Stomach smooth muscle (tissue), 2 donors: ENCODE data around the gene CLOCK.

Experiments used
- H3K27ac ChIP-seq: one replicate; pipeline ENCODE4 v1.7.0; 2013; ENCODE audit warnings: mild to moderate bottlenecking, low read length, inconsistent platforms
- H3K27me3 ChIP-seq, 2 donors: one replicate each; pipeline ENCODE4 v1.7.0; 2013; ENCODE audit warnings: low read length in 2 of 2; ENCODE audit not compliant: insufficient read depth in 2 of 2, control insufficient read depth in 1 of 2
- H3K36me3 ChIP-seq, 2 donors: one replicate each; pipeline ENCODE4 v1.7.0; 2013; ENCODE audit warnings: low read length in 2 of 2; ENCODE audit not compliant: control insufficient read depth in 2 of 2, insufficient read depth in 2 of 2
- H3K4me1 ChIP-seq: one replicate; pipeline ENCODE4 v1.7.0; 2013; ENCODE audit warnings: low read length; ENCODE audit not compliant: control insufficient read depth, insufficient read depth
- H3K4me3 ChIP-seq, 2 donors: one replicate each; pipeline ENCODE4 v1.7.0; 2013; ENCODE audit warnings: low read length in 2 of 2
- H3K9ac ChIP-seq, 2 donors: one replicate each; pipeline ENCODE4 v1.7.0; 2013; ENCODE audit warnings: low read length in 2 of 2, mild to moderate bottlenecking in 1 of 2
- H3K9me3 ChIP-seq, 2 donors: one replicate each; pipeline ENCODE4 v1.7.0; 2013; ENCODE audit warnings: low read length in 2 of 2; ENCODE audit not compliant: control insufficient read depth in 2 of 2
- donor health status: healthy.
- donor health status: Pancreatic carcinoma.

Gene CLOCK

DNA sequence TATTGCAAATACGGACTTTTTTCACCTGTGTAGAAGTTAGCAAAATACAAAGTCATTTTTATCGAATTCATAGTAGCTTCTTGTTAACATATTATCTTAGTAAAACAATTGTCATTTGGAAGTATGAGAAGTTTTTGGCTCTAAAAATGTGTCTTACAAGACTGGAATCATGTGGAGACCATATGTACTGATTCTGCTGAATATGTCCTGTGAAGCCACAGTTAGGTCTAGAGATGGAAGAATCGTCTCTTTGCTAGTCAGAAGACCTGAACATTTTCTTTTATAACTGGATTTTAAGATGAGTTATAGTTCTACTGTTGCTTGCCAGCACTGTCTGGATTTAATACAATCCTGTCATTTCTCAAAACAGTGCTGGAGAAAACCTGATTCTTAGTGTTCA, 121.9 kb downstream of the CLOCK start:
- no peaks in the 10 kb centered on the region for H3K4me1 ChIP-seq
- H3K36me3 ChIP-seq: peaks cover 34 to 48% of the 10 kb centered on the region in 2 donors
- H3K9me3 ChIP-seq: no peaks in the 10 kb centered on the region
- H3K27ac ChIP-seq: no peak overlapping the region
- H3K27me3 ChIP-seq: no peaks in the 10 kb centered on the region
- H3K4me3 ChIP-seq: no peak overlapping the region
- no peak overlapping the region for H3K9ac ChIP-seq

DNA sequence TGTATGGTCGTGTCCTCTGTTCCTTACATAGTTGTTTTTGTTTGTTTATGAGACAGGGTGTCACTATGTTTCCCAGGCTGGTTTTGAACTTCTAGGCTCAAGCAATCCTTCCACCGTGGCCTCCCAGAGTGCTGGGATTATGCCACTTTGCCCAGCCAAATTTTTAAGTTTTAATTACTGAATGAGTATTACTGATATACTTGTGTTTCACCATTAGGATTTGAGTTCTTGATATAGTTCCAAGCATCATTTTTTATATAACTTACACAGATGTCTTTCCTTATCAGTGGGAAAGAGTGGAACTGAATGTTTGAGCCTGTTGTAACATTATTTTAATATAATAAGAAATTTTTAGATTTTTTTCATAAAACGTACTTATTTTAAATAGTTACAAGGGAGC, 130.5 kb downstream of the CLOCK start:
- Histone ChIP-seq H3K4me3 (no peak overlapping the region), H3K9ac (no peak overlapping the region), H3K9me3 (no peaks in the 10 kb centered on the region), H3K27me3 (no peaks in the 10 kb centered on the region), H3K36me3 (peaks cover 17 to 25% of the 10 kb centered on the region in 2 donors), H3K27ac (no peak overlapping the region), H3K4me1 (no peaks in the 10 kb centered on the region)

DNA sequence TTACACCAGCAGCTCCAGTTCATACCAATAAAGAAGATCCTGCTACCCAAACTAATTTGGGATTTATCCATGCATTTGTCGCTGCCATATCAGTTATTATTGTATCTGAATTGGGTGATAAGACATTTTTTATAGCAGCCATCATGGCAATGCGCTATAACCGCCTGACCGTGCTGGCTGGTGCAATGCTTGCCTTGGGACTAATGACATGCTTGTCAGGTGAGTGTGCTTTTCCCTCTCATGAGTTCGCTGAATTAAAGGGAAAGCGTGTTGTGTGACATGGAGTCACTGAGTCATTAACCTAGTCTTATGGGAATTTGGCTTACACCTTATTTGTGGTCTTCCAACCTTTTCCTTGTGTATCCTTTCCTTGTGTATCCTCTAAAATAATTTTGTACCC, 135.1 kb downstream of the CLOCK start:
- peaks cover 8 to 13% of the 10 kb centered on the region in 2 donors for H3K36me3 ChIP-seq
- H3K27me3 ChIP-seq: no peaks in the 10 kb centered on the region
- no peak overlapping the region for H3K4me3 ChIP-seq
- H3K4me1 ChIP-seq: no peaks in the 10 kb centered on the region
- H3K9ac ChIP-seq: no peak overlapping the region
- no peak overlapping the region for H3K27ac ChIP-seq
- no peaks in the 10 kb centered on the region for H3K9me3 ChIP-seq

DNA sequence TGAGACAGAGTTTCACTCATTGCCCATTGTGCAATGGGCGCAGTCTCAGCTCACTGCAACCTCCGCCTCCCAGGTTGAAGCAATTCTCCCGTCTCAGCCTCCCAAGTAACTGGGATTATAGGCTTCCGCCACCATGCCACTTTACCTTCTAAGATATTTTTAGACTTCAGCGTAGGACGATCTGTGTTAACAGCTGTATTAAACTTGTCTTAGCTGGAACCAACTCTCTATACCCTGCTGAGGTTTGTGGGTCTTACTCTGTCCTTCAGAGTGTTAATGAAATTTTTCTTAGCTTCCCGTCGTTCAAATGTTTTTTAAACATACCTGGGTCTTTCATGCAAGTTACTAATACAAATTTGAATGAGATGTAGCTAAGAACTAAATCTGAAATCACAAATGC, 136.3 kb downstream of the CLOCK start:
- Histone ChIP-seq H3K27me3 (no peaks in the 10 kb centered on the region), H3K36me3 (peaks cover 8 to 14% of the 10 kb centered on the region in 2 donors), H3K4me3 (no peak overlapping the region), H3K9ac (no peak overlapping the region), H3K9me3 (no peaks in the 10 kb centered on the region), H3K4me1 (no peaks in the 10 kb centered on the region), H3K27ac (no peak overlapping the region)

DNA sequence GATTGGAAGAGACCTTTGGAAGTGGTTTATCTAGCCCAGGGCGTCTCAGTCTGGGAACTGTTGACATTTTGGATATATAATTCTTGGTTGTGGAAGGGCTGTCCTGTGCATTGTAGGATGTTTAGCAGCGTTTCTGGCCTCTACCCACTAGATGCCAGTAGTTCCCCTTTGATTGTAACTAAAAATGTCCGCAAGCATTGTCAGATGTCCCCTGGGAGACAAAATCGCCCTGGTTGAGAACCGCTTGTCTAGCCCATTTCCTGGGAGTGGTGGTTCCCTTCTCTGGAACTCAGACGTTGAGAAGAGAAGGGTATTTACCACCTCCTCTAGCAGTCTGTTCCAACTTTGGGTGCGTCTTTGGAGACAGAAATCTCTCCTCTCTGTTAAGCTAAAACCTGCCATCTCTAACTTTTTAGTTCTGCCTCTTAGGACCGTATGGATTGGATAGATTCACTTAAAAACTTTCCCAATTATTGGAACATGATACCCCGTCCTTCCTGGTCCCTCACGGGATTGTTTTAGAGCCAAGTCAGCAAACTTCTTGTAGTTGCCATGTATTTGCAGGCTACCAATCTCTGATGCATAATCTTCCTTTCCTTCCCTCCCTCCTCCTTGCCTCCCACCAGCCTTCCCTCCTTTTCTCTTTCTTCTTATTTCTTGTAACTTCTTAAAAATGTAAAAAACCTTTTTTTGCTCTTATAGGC, 137.1 kb downstream of the CLOCK start:
- Histone ChIP-seq H3K9ac (peak overlapping the region in 1 of 2 donors; percentile 13), H3K4me1 (no peaks in the 10 kb centered on the region), H3K9me3 (no peaks in the 10 kb centered on the region), H3K4me3 (peak overlapping the region in 1 of 2 donors; percentile 11), H3K36me3 (peaks cover 8 to 12% of the 10 kb centered on the region in 2 donors), H3K27me3 (no peaks in the 10 kb centered on the region), H3K27ac (no peak overlapping the region)

DNA sequence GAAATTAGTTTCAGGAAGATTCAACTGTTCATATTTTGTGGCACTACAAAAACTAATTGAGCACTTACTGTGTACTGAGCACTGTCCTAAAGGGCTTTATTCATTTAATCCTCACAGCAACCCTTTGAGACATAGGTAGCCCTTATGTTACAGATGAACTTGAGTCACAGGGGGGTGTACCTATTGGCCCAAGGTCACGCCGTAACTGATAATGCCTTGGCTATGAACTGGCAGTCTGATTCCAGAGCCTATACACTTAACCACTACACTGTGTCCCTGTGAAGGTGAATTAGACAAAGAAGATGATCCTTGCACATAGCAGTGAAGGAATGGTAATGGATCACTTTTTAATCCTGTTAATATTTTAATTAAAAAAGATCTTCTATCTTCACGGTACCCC, 138.9 kb downstream of the CLOCK start:
- H3K36me3 ChIP-seq: peaks cover 10 to 17% of the 10 kb centered on the region in 2 donors

DNA sequence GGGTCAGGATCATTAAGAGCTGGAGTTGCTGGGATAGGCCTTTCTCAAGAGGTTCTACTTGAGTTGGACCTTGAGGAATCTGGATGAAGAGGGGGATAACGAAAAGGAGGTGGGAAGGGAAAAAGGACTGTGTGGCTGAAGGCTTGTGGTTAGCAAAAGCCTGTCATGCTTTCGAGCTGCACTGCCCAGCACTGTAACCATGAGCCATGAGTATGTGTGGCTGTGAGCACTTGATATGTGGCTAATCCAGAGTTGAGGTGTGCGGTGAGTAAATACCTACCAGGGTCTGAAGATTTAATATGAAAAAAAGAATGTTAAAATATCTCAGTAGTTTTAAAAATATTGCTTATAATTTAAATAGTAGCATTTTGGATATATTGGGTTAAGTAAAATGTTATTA, 139.6 kb downstream of the CLOCK start:
- Histone ChIP-seq H3K36me3 (peaks cover 10 to 17% of the 10 kb centered on the region in 2 donors), H3K27me3 (no peaks in the 10 kb centered on the region), H3K9me3 (no peaks in the 10 kb centered on the region), H3K9ac (no peak overlapping the region), H3K4me3 (no peak overlapping the region), H3K4me1 (no peaks in the 10 kb centered on the region), H3K27ac (no peak overlapping the region)

More for the DNA sequence above, 138.9 kb downstream of the CLOCK start:
- Histone ChIP-seq H3K27me3 (no peaks in the 10 kb centered on the region), H3K9ac (no peak overlapping the region), H3K27ac (no peak overlapping the region), H3K9me3 (no peaks in the 10 kb centered on the region), H3K4me3 (no peak overlapping the region), H3K4me1 (no peaks in the 10 kb centered on the region)

DNA sequence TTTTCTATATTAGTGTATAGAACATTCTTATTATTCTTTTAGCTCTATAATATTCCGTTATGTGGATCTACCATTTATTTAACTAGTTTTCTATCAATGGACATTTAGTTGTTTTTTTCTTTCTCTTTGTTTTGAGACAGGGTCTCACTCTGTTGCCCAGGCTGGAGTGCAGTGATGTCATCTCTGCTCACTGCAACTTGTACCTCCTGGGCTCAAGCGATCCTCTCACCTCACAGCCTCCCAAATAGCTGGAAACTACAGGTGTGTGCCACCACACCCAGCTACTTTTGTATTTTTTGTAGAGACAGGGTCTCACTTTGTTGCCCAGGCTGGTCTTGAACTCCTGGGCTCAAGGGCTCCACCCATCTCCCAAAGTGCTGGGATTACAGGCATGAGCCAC, 140.2 kb downstream of the CLOCK start:
- no peak overlapping the region for H3K9ac ChIP-seq
- no peaks in the 10 kb centered on the region for H3K4me1 ChIP-seq
- no peak overlapping the region for H3K27ac ChIP-seq
- no peaks in the 10 kb centered on the region for H3K9me3 ChIP-seq
- H3K36me3 ChIP-seq: peaks cover 9 to 13% of the 10 kb centered on the region in 2 donors
- H3K4me3 ChIP-seq: no peak overlapping the region
- no peaks in the 10 kb centered on the region for H3K27me3 ChIP-seq

DNA sequence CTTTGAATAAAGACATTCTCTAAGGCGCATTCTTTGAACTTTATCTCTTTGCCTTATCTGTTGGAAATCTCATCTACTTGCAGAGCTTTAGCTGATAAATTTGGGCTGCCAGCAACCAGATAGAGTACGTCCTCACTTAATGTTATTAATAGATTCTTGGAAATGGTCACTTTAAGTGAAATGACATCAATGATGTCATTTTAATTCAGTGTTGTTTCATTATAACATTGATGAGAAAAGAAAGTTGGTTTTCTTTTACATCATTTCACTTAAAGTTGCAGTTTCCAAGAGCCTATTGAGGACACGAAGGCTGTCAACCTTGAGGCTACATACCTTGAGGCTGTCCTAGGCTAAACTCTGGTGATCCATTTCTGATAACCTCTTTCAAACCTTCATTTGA, 141.6 kb downstream of the CLOCK start:
- peaks cover 8 to 12% of the 10 kb centered on the region in 2 donors for H3K36me3 ChIP-seq
- H3K27me3 ChIP-seq: no peaks in the 10 kb centered on the region
- H3K4me1 ChIP-seq: no peaks in the 10 kb centered on the region
- H3K9me3 ChIP-seq: no peaks in the 10 kb centered on the region
- no peak overlapping the region for H3K9ac ChIP-seq
- H3K4me3 ChIP-seq: no peak overlapping the region
- H3K27ac ChIP-seq: no peak overlapping the region

DNA sequence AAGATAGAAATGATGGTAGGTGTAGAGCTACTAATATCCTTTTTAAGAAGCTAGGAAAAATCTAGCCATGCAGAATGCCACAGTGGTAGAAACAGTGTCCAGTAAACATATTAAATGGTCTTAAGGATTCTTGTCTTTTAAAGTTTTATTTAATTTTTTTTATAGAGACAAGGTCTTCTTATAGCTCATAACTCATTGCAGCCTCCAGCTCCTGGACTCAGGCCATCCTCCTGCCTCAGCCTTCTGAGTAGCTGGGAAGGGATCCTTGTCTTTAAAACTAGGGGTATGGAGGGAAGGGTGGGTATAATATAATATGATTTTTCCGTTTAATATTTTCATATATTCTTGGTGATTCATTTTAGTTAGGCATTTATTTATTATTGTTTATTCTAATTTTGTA, 147.1 kb downstream of the CLOCK start:
- no peak overlapping the region for H3K27ac ChIP-seq
- H3K9ac ChIP-seq: no peak overlapping the region
- H3K36me3 ChIP-seq: peaks cover 2 to 6% of the 10 kb centered on the region in 2 donors
- H3K4me3 ChIP-seq: peak overlapping the region in 1 of 2 donors; percentile 83
- H3K9me3 ChIP-seq: no peaks in the 10 kb centered on the region
- H3K27me3 ChIP-seq: no peaks in the 10 kb centered on the region
- H3K4me1 ChIP-seq: peaks cover 22% of the 10 kb centered on the region

DNA sequence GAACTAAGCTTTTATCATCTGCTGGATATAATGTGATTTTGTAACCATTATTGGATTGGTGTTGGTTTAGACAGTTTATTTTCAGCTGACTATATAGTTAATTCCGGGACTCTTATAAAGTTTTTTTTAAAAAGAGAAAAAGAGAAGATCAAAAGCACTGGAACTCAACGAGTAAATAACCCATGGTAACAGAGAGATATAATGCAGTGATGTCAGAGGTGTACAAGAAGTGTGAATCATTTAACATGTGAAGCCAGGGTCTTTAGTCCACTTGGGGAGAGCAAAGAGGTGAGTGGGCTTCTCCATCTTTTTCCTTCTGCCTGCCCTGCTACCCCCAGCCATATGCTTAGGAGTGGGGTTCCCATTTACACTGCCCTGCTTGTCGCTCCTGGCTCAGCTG, 147.7 kb downstream of the CLOCK start:
- Histone ChIP-seq H3K36me3 (peaks cover 2 to 5% of the 10 kb centered on the region in 2 donors), H3K27me3 (no peaks in the 10 kb centered on the region), H3K9me3 (no peaks in the 10 kb centered on the region), H3K4me3 (peak overlapping the region; percentile 52 to 83), H3K27ac (peak overlapping the region; percentile 95), H3K9ac (no peak overlapping the region), H3K4me1 (peaks cover 22% of the 10 kb centered on the region)
